Endothelial cell (in vitro differentiated cells): ENCODE results near the gene EPHA3. TPM values are rescaled to one million over a fixed set of nuclear protein-coding genes. Genes with fewer than 3 reads are reported as not detected.
A peak's percentile ranks its signal among the peaks of the same experiment; 100 is the strongest.
"Not testable (repeated sequence)": the region's sequence is repeated elsewhere in the genome, so short reads cannot be mapped to it uniquely, and the experiment has no call there.

Source experiments
- DNase-seq: peaks from one replicate; pipeline ENCODE4 v3.0.0; 2021; ENCODE audit warnings: low spot score
- H3K27ac Mint-ChIP-seq: one replicate; pipeline ENCODE4 v1.8.0; 2021; ENCODE audit warnings: mixed read lengths, inconsistent platforms; ENCODE audit not compliant: unreplicated experiment
- H3K27me3 Mint-ChIP-seq: one replicate; pipeline ENCODE4 v1.8.0; 2021; ENCODE audit warnings: mild to moderate bottlenecking, moderate library complexity, mixed read lengths, inconsistent platforms; ENCODE audit not compliant: unreplicated experiment
- H3K36me3 Mint-ChIP-seq: one replicate; pipeline ENCODE4 v1.8.0; 2021; ENCODE audit warnings: mild to moderate bottlenecking, low read depth, mixed read lengths, inconsistent platforms; ENCODE audit not compliant: unreplicated experiment
- H3K4me1 Mint-ChIP-seq: one replicate; pipeline ENCODE4 v1.8.0; 2021; ENCODE audit warnings: mild to moderate bottlenecking, mixed read lengths, inconsistent platforms; ENCODE audit not compliant: unreplicated experiment
- H3K4me3 Mint-ChIP-seq: one replicate; pipeline ENCODE4 v1.8.0; 2021; ENCODE audit warnings: mild to moderate bottlenecking, mixed read lengths, inconsistent platforms; ENCODE audit not compliant: unreplicated experiment
- H3K9me3 Mint-ChIP-seq: one replicate; pipeline ENCODE4 v1.8.0; 2021; ENCODE audit warnings: mixed read lengths, inconsistent platforms; ENCODE audit not compliant: unreplicated experiment
- total RNA-seq: library from RNA; stranded (reverse); fragmentation: NEBNext Ultra II Directional; extraction: Animal tissue kit (Norgen Biotek cat#: 25700); gene quantifications from one replicate; pipeline ENCODE4 v1.2.1, GENCODE V29; 2021; ENCODE audit not compliant: unreplicated experiment
- TF ChIP-seq, protein P1 (sequence below): fragments of 200-600 bp; sonication (generic); IDR thresholded peaks from one replicate; pipeline ENCODE4 v1.5.0; 2021; ENCODE audit warnings: antibody characterized with exemption; ENCODE audit not compliant: unreplicated experiment

Gene EPHA3
- total RNA-seq, 1 donor from 2014 or later, result not detected

DNA sequence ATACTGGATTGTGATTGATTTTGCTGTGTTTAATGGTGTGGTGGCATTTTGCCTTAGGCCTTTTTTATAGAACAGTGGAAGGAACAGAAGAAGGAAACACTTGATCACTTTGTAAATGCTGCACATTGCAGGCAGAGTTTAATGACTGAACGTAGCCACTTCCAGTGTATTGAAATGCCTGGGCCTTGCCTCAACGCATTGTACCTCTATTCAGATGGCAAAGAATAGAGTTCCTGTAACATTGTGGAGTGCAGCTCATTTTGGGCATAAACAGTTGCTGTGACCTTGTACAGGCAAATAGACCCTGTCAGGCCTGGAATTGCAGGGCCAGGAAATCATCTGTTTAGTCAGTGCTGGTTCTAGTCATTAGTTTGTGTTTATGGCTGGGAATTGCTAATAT is 225.0 kb downstream of the EPHA3 start:
- no peak overlapping the region for H3K4me3 Mint-ChIP-seq
- no peaks in the 10 kb centered on the region for H3K36me3 Mint-ChIP-seq
- no peaks in the 10 kb centered on the region for H3K27me3 Mint-ChIP-seq
- DNase-seq, result no peak
- H3K9me3 Mint-ChIP-seq, result no peaks in the 10 kb centered on the region
- TF ChIP-seq, protein P1, sequence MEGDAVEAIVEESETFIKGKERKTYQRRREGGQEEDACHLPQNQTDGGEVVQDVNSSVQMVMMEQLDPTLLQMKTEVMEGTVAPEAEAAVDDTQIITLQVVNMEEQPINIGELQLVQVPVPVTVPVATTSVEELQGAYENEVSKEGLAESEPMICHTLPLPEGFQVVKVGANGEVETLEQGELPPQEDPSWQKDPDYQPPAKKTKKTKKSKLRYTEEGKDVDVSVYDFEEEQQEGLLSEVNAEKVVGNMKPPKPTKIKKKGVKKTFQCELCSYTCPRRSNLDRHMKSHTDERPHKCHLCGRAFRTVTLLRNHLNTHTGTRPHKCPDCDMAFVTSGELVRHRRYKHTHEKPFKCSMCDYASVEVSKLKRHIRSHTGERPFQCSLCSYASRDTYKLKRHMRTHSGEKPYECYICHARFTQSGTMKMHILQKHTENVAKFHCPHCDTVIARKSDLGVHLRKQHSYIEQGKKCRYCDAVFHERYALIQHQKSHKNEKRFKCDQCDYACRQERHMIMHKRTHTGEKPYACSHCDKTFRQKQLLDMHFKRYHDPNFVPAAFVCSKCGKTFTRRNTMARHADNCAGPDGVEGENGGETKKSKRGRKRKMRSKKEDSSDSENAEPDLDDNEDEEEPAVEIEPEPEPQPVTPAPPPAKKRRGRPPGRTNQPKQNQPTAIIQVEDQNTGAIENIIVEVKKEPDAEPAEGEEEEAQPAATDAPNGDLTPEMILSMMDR, result no peak
- peak overlapping the region; percentile 44 for H3K27ac Mint-ChIP-seq
- peaks cover 3% of the 10 kb centered on the region for H3K4me1 Mint-ChIP-seq

DNA sequence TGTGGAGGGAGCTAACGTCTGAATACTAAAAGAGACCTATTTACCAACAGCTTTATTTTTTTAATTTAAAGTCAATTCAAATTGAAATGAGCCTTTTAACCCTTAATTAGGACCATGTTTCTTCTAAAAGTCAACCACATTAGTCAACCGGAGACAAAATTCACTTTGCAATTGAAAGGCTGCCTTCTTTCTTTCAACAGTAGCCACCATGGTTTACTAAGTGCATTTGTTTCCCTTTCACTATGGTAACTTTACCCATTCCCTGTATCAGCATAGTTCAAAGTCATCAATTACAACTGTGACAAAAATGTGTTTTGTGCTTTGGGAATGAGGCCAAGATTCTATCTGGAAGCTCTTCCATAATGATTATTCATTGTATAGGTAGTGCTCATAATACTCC is 225.4 kb downstream of the EPHA3 start:
- no peak overlapping the region for H3K4me3 Mint-ChIP-seq

DNA sequence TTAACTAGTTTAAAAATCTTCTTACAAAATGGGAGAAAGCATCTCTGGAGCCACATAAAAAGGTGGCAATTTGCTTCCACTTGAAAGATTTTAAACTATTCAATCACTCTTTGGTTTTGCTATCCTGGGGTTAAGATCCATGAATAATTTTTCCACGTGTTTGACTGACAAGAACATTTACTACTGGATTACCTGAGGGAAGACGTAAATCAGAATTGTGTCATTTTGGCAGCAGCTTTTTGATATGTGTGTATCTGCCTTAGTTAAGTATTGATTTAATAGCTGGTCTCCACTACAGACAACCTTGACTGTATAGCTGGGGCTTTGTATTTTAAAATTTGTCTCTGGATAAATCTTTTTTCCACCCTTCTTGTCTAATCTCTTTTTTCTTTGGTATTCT is 228.3 kb downstream of the EPHA3 start:
- Mint-ChIP-seq H3K27me3 (no peaks in the 10 kb centered on the region), H3K4me1 (peaks cover 3% of the 10 kb centered on the region), H3K9me3 (no peaks in the 10 kb centered on the region), H3K4me3 (no peak overlapping the region), H3K27ac (no peak overlapping the region), H3K36me3 (no peaks in the 10 kb centered on the region)
- TF ChIP-seq, protein P1, result no peak
- DNase-seq, result no peak

More for the DNA sequence above, 225.4 kb downstream of the EPHA3 start:
- peaks cover 3% of the 10 kb centered on the region for H3K4me1 Mint-ChIP-seq
- no peak overlapping the region for H3K27ac Mint-ChIP-seq
- no peaks in the 10 kb centered on the region for H3K9me3 Mint-ChIP-seq
- TF ChIP-seq, protein P1, result no peak
- H3K27me3 Mint-ChIP-seq, result no peaks in the 10 kb centered on the region
- no peak for DNase-seq
- no peaks in the 10 kb centered on the region for H3K36me3 Mint-ChIP-seq

DNA sequence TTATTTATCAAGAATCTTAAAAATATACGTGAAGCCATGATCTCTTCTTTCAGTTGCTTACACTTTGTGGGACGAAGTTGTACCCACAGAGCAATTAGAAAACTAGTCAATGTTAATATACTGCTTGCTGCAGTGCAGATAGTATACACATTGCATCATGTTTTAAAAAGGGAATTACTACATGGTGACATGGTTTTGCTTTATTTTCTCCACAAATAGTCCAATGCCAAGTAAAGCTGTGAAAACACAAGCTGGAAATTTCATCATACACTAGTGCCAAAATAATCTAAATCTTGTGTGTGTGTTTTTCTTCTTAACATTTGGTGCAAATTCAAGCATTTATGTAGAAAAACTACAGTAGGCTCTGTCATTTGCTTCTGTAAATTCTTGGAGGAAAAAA is 233.0 kb downstream of the EPHA3 start:
- Mint-ChIP-seq H3K4me1 (no peaks in the 10 kb centered on the region), H3K27ac (no peak overlapping the region), H3K4me3 (no peak overlapping the region), H3K9me3 (no peaks in the 10 kb centered on the region), H3K27me3 (no peaks in the 10 kb centered on the region), H3K36me3 (no peaks in the 10 kb centered on the region)
- DNase-seq, result no peak
- TF ChIP-seq, protein P1, result no peak

DNA sequence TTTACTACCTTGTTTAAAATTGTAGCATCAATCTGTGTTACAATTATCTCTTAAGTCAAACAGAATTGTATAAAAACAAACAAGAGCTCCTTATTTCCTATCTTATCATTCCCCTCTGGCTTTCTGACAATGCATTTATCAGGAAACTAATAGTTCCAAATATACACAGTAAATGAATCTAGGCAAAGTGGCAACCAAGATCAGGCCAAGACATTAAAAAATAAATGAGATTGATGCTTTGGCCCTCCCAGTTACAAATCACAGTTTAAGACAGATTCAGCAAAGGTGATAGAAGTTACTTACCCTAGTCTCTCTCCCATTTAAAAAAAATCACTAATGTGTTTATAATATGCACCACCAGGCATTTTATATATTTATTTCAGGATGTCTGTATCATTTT is 236.7 kb downstream of the EPHA3 start:
- H3K27me3 Mint-ChIP-seq, result no peaks in the 10 kb centered on the region
- no peak for DNase-seq
- TF ChIP-seq, protein P1, result no peak
- H3K9me3 Mint-ChIP-seq, result no peaks in the 10 kb centered on the region
- no peak overlapping the region for H3K27ac Mint-ChIP-seq
- H3K4me3 Mint-ChIP-seq, result no peak overlapping the region
- H3K36me3 Mint-ChIP-seq, result no peaks in the 10 kb centered on the region
- H3K4me1 Mint-ChIP-seq, result no peaks in the 10 kb centered on the region

DNA sequence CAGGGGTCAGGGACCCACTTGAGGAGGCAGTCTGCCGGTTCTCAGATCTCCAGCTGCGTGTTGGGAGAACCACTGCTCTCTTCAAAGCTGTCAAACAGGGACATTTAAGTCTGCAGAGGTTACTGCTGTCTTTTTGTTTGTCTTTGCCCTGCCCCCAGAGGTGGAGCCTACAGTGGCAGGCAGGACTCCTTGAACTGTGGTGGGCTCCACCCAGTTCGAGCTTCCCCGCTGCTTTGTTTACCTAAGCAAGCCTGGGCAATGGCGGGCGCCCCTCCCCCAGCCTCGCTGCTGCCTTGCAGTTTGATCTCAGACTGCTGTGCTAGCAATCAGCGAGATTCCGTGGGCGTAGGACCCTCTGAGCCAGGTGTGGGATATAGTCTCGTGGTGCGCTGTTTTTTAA is 243.5 kb downstream of the EPHA3 start:
- H3K27ac Mint-ChIP-seq, DNase-seq, H3K27me3 Mint-ChIP-seq, H3K4me3 Mint-ChIP-seq, H3K4me1 Mint-ChIP-seq, H3K9me3 Mint-ChIP-seq, H3K36me3 Mint-ChIP-seq: not testable (repeated sequence)
